GM10266 (cell line): ENCODE results near the gene SGSM1.

Source experiments
- DNase-seq: peaks from one replicate; pipeline ENCODE4 v3.0.0; 2012; ENCODE audit errors: extremely low spot score
- TF ChIP-seq, protein P1 (sequence below): IDR thresholded peaks from 2 replicates; pipeline ENCODE4 v1.5.1; 2012; ENCODE audit warnings: mild to moderate bottlenecking, low read depth; ENCODE audit not compliant: control insufficient read depth, insufficient read depth; ENCODE audit errors: missing control alignments

The SGSM1 gene

DNA sequence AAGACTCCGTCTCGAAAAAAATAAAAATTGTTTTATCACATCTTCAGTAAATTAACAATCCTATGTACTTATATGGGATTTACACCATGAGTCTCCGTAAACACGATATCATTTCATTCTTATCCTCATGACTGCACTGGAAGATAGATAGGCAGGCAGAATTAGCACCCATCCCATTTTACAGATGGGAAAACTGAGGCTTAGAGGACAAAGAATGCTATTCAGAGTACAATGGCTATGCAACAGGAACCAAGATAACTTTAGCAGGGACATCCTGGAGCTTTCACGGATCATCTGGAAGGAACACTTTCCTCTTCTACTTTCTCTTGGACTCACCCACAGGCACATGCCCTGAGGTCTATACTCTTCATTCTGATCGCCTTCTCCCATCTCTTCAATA is 14.6 kb upstream of the SGSM1 start:
- TF ChIP-seq, protein P1, sequence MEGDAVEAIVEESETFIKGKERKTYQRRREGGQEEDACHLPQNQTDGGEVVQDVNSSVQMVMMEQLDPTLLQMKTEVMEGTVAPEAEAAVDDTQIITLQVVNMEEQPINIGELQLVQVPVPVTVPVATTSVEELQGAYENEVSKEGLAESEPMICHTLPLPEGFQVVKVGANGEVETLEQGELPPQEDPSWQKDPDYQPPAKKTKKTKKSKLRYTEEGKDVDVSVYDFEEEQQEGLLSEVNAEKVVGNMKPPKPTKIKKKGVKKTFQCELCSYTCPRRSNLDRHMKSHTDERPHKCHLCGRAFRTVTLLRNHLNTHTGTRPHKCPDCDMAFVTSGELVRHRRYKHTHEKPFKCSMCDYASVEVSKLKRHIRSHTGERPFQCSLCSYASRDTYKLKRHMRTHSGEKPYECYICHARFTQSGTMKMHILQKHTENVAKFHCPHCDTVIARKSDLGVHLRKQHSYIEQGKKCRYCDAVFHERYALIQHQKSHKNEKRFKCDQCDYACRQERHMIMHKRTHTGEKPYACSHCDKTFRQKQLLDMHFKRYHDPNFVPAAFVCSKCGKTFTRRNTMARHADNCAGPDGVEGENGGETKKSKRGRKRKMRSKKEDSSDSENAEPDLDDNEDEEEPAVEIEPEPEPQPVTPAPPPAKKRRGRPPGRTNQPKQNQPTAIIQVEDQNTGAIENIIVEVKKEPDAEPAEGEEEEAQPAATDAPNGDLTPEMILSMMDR = no peak
- no peak for DNase-seq

DNA sequence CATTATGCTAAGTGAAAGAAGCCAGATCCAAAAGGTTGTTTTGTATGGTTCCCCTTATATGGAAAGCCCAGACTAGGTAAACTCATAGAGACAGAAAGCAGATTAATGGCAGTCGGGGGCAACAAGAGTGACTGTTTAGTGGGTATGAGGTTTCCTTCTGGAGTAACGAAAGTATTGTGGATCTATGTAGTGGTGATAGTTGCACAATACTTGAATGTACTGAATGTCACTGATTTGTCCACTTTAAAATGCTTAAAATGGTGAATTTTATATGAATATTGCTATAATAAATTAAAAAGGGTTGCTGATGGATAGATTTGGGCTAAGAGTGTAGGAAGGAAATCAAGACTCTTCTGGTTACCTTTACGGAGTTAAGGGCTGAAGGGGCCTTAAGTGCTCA is 10.0 kb upstream of the SGSM1 start:
- TF ChIP-seq, protein P1 = no peak
- DNase-seq = no peak

DNA sequence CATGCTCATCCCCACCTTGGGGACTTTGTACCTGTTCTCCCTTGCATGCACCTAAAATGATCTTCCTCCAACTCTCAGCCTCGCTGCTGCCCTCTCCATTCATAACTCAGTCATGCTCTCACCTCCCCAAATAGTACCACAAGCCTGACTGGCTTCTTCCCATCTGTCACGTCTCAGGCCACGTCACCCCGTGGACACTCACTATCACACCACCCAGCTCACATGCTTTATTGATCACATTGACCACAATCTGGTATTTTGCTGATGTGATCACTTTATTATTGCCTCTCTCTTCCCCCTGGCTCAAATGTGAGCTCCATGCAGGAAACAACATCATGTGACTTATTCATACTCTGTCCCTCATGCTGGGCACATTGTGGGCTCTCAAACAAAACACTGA is 9.2 kb upstream of the SGSM1 start:
- TF ChIP-seq, protein P1 = no peak
- no peak for DNase-seq

DNA sequence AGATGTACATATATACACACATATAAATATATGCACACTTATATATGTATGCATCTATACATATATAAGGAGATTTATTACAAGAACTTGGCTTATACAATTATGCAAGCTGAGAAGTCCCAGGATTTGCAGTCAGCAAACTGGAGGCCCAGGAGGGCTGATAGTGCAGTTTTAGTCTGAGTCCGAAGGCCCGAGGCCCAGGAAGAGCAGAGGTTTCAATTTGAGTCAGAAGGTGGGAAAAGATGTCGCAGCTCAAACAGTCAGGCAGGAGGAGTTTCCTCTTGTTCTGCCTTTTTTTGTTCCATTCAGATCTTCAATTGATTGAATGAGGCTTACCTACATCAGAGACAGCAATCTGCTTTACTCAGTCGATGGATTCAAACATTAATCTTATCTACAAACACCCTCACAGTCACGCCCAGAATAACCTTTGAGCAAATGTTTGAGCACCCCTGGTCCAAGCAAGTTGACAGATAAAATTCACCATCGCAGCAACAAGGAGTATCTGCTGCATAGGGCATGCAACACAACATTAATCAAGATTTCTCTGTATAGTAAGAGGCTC is 4.0 kb upstream of the SGSM1 start:
- peak; percentile 32 for DNase-seq
- TF ChIP-seq, protein P1 = no peak

DNA sequence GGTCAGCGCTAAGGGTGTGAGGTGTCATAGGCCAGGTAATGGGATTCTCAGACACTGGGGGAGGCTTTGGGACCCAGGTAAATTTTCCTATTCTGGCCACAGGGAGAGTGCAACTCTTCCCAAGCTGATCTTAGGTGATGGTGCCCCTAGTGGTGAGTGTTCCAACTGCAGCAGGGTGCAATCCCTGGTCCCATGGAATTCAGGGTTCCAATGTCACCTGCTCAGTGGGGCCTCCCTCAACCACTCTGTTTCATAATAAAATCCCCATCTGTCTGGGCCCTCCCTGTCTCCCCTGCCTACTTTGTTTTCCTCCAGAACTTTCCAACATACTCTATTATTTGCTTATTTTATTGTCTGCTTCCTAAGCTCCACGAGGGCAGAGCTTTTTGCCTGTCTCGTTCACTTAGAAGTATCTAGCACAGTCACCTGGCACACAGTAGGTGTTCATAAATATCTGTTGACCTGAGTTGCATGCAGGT is 2.9 kb upstream of the SGSM1 start:
- TF ChIP-seq, protein P1 = peak; percentile 85
- peak; percentile 71 for DNase-seq

DNA sequence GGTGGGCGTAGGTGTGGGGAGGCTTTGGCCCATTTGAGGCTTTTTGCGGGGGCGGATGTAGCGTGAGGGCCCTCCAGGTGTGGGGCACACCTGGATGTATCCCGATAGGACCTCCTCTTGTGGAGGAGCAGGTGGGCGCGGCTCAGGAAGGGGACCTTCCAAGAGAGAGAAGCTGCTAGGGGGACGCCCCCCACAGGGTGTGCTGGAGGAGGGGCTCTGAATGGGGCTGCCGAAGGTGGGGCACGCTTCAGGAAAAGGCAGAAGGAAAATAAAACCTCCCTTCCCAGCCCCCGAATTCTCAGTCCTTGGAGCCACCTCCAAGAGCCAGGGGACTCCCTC is 621 bp downstream of the SGSM1 start:
- no peak for DNase-seq

DNA sequence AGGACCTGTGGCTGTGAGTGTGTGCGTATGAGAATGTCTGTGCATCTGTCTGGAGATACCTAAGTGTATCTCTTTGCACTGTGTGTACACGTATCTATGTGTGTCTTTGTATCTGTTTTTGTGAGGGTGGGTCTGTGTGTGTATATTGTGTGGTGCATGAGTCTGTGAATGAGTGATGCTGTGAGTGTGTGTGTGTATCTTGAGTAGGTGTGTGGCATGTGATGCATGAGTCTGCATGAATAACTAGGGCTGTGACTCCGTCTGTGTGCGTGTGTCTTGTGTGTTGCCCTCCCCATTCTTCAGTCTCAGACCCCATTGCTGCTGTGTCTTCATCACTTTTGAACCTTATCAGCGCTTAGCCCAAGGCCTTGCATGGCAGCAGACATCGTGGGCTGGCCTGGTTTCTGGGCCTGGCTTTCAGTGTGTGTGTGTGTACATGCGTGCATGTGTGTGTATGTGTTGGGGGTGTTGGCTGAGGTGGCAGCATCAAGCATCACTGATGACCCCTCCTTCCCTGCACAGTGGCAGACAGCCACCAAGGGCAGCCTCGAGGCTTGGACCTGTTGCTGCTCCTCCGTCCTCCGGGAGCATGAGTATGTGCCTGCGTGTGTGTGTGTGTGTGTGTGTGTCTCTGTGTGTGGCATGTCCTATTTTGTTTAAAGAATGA is 1.4 kb downstream of the SGSM1 start:
- no peak for DNase-seq

More for the DNA sequence above, 621 bp downstream of the SGSM1 start:
- TF ChIP-seq, protein P1 = no peak

More for the DNA sequence above, 1.4 kb downstream of the SGSM1 start:
- TF ChIP-seq, protein P1 = no peak
